Measurements from ENCODE around the gene RPL19.
"Not testable (repeated sequence)": the region's sequence is repeated elsewhere in the genome, so short reads cannot be mapped to it uniquely, and the experiment has no call there.

Gene RPL19

DNA sequence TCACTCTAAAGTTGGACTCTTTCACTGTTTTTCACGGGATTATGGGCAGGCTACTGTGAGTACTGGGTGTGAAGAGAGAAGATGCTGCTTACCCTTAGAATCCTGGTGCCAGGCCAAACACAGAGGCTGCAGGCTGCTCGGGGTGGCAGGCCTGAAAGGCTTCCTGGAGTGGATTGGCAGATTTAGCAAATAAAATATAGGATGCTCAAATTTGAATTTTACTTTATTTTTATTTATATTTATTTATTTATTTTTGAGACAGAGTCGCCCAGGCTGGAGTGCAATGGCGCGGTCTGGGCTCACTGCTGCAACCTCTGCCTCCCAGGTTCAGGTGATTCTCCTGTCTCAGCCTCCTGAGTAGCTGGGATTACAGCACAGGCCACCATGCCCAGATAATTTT, 40.5 kb downstream of the RPL19 start:
- TF ChIP-seq, protein P1, sequence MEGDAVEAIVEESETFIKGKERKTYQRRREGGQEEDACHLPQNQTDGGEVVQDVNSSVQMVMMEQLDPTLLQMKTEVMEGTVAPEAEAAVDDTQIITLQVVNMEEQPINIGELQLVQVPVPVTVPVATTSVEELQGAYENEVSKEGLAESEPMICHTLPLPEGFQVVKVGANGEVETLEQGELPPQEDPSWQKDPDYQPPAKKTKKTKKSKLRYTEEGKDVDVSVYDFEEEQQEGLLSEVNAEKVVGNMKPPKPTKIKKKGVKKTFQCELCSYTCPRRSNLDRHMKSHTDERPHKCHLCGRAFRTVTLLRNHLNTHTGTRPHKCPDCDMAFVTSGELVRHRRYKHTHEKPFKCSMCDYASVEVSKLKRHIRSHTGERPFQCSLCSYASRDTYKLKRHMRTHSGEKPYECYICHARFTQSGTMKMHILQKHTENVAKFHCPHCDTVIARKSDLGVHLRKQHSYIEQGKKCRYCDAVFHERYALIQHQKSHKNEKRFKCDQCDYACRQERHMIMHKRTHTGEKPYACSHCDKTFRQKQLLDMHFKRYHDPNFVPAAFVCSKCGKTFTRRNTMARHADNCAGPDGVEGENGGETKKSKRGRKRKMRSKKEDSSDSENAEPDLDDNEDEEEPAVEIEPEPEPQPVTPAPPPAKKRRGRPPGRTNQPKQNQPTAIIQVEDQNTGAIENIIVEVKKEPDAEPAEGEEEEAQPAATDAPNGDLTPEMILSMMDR (IDR thresholded peaks at IDR 0.05; ENCODE audit: control insufficient read depth, extremely low read depth, insufficient read depth) = no peak
- no peak for DNase-seq (ENCODE audit: low read depth)

DNA sequence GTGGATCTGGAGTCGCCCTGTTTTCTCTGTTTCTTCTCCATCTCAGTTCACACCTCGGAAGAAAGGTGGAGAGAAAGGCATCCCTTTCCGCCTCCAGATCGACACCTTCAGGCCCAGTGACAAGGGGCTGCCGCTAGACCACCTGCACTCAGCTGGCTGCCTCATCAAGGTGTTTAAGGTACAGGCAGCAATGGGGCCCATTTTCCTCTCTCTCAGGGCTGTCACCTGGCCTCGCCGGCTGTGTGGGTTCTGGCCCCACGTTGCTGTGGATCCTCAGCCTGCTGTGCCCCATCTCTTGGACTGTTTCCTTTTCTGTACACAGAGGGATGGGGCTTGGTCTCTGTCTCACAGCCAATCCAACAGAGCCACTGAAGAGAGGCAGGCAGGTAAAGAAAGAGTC, 43.1 kb downstream of the RPL19 start:
- TF ChIP-seq, protein P1 (IDR thresholded peaks at IDR 0.05; ENCODE audit: control insufficient read depth, extremely low read depth, insufficient read depth) = no peak
- DNase-seq (ENCODE audit: low read depth) = no peak
- no peak overlapping the region for H3K4me3 ChIP-seq (ENCODE audit: low read depth, low read length)

More for the DNA sequence above, 40.5 kb downstream of the RPL19 start:
- H3K4me3 ChIP-seq (ENCODE audit: low read depth, low read length) = no peak overlapping the region

DNA sequence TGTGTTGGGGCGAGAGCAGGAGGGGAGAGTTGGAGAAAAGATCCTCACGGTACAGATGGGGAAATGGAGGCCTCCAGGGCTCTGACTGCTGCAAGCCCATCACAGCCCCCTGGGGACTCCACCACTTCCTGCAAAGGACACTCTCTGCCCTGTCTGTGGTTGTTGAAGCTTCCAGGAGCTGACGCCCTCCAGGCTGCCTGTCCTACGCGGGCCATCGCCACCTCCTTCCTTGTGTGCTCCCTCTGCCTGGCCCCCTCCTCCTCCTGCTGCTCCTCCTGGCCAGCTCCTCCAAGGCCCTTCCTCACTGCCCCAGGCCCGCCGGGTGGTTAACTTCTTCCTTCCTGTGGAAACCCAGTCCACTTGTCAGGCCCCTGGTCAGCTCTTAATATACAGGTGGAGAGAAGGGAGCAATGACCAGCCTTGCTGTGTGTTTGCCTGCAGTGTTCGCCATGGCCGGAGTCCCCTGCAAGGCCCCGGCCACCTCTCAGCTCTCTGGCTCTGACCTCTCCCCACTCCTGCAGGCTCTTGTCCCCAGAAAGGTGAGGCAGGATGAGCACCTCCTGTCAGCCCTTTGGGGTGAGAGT, 44.0 kb downstream of the RPL19 start:
- TF ChIP-seq, protein P1 (IDR thresholded peaks at IDR 0.05; ENCODE audit: control insufficient read depth, extremely low read depth, insufficient read depth) = no peak
- no peak overlapping the region for H3K4me3 ChIP-seq (ENCODE audit: low read depth, low read length)
- no peak for DNase-seq (ENCODE audit: low read depth)

DNA sequence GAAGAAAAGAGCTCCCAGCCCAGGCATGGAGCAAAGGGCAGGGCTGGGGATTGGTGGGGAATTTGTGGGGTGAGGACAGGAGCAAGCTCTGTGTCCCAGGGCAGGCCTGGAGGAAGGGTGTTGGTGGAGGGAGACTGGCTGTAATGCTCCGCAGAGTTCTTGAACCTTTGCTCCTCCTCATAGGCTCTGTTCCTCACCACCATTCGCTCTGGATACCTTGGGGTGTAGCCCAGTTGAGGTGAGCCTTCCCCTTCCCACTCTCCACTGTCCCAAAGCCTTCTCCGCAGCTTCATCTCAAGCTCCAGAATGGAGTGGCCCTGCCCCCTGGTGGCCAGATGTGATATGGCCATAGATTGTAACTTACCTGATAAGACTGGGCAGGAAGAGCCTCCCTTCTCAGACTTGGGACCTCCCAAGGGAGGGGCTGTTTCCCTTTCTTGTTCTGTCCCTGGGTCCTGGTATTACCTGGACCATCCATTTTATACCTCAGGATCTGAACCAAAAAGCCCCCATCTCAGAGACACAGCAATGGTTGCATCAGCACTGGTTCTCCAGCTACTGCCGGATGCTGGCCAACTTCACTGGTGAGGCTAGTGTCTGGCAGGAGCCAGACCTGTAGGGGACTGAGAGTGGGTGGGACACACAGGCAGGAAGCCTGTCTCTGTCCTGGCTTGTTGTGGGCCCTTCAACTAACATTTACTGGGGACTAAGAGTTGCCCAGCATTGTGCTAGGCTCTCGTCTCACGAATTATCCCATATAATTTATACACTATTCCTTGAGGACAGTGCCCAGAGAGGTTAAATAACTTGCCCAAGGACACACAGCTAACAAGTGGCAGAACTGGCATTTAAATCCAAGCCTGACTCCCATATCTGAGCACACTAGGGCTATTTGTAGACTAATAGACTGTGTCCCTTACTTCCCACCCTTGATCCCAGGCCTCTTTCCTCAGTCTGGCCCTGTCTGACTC, 44.8 kb downstream of the RPL19 start:
- TF ChIP-seq, protein P1 (IDR thresholded peaks at IDR 0.05; ENCODE audit: control insufficient read depth, extremely low read depth, insufficient read depth) = peak; percentile 98
- H3K4me3 ChIP-seq (ENCODE audit: low read depth, low read length) = no peak overlapping the region

DNA sequence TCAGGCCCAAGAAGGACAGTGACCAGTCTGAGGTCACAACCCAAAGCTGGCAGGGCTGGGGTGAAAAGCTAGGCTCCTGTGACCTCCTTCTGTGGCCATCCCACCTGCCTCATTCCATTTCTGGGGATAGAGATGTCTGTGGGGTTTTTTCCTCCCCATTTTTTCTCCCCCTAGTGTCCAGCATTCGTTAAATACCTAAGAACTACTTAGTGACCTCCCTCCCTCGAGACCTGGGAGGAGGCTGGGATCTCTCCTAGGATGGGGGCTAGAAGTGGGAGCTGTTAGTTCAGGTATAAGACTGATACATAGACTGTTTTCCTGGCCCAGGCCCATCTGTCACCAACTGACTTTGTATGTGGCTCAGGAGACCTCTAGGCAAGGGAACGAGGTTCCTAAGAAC, 46.2 kb downstream of the RPL19 start:
- TF ChIP-seq, protein P1 (IDR thresholded peaks at IDR 0.05; ENCODE audit: control insufficient read depth, extremely low read depth, insufficient read depth) = no peak
- DNase-seq (ENCODE audit: low read depth) = no peak
- H3K4me3 ChIP-seq (ENCODE audit: low read depth, low read length) = no peak overlapping the region

More for the DNA sequence above, 44.8 kb downstream of the RPL19 start:
- DNase-seq (ENCODE audit: low read depth) = peak; percentile 45

DNA sequence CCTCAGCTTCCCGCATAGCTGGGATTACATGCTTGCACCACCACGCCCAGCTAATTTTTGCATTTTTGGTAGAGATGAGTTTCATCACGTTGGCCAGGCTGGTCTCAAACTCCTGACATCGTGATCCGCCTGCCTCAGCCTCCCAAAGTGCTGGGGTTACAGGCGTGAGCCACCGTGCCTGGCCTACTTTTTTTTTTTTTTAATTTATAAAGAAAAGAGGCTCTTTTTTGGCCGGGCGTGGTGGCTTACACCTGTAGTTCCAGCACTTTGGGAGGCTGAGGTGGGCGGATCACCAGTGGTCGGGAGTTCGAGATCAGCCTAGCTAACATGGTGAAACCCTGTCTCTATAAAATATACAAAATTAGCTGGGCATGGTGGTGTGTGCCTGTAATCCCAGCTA, 50.0 kb downstream of the RPL19 start:
- not testable (repeated sequence) for DNase-seq (ENCODE audit: low read depth); H3K4me3 ChIP-seq (ENCODE audit: low read depth, low read length)

DNA sequence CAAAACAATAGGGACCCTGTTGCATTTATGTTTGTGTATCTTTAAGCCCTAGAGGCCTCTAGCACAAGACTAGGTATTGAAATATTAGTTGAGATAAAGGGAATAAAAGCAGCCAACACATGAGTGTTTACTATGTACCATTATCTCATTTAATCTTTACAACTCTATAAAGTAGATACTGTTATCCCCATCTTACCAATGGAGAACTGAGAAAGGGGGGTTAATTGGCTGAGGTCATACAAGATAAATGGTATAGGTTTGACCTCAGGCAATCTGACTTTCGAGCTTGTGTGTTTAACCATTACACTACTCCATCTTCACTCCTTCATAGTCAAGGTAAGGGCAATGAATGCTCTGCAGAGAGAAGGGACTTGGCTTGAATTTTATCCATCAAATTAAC, 51.9 kb downstream of the RPL19 start:
- DNase-seq (ENCODE audit: low read depth) = peak; percentile 72
- no peak overlapping the region for H3K4me3 ChIP-seq (ENCODE audit: low read depth, low read length)
- TF ChIP-seq, protein P1 (IDR thresholded peaks at IDR 0.05; ENCODE audit: control insufficient read depth, extremely low read depth, insufficient read depth) = no peak

Measured in LNCaP clone FGC (cell line).